BE2C (cell line): ENCODE results near the gene NAV3.
A peak's percentile ranks its signal among the peaks of the same experiment; 100 is the strongest.

Source experiments
- DNase-seq: peaks from one replicate; pipeline ENCODE4 v3.0.0-alpha.2; 2020
- H3K27me3 ChIP-seq: fragments of 250-450 bp; sonication (Bioruptor Pico); 2 replicates; pipeline ENCODE4 v1.5.1; 2020; ENCODE audit warnings: mild to moderate bottlenecking
- H3K36me3 ChIP-seq: fragments of 250-450 bp; sonication (Bioruptor Pico); 2 replicates; pipeline ENCODE4 v1.5.1; 2020; ENCODE audit warnings: mild to moderate bottlenecking
- H3K4me1 ChIP-seq: fragments of 250-450 bp; sonication (Bioruptor Pico); 2 replicates; pipeline ENCODE4 v1.5.1; 2020
- H3K4me3 ChIP-seq: 2 replicates; pipeline ENCODE4 v1.5.1; 2011; ENCODE audit warnings: low read depth, low read length
- H3K9me3 ChIP-seq: fragments of 250-450 bp; sonication (Bioruptor Pico); 2 replicates; pipeline ENCODE4 v1.5.1; 2020
- TF ChIP-seq, protein P1 (sequence below): IDR thresholded peaks from 2 replicates; pipeline ENCODE4 v1.5.1; 2012; ENCODE audit warnings: mild to moderate bottlenecking, low read depth, low read length

Gene NAV3

DNA sequence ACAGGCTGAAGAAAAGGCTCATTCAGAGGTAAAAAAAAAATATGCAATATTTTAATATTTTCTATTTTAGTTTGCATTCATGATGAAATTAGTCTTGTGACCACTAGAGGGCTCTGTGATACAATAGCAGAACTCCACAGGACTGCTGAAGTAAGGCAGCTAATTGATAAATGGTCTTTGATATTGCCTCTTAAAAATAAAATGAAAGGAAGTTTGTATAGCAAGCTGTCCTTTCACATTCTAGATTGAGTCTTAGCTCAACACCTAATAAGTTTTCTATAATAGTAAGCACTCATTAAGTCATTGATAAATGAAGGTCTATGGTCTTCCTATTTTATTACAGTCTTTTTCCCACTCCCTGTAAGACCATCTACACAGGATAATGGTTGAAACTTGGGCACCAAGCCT is 315.7 kb downstream of the NAV3 start:
- DNase-seq = no peak
- H3K4me3 ChIP-seq = no peak overlapping the region
- no peaks in the 10 kb centered on the region for H3K9me3 ChIP-seq
- peaks cover 55% of the 10 kb centered on the region for H3K27me3 ChIP-seq
- no peaks in the 10 kb centered on the region for H3K36me3 ChIP-seq
- TF ChIP-seq, protein P1, sequence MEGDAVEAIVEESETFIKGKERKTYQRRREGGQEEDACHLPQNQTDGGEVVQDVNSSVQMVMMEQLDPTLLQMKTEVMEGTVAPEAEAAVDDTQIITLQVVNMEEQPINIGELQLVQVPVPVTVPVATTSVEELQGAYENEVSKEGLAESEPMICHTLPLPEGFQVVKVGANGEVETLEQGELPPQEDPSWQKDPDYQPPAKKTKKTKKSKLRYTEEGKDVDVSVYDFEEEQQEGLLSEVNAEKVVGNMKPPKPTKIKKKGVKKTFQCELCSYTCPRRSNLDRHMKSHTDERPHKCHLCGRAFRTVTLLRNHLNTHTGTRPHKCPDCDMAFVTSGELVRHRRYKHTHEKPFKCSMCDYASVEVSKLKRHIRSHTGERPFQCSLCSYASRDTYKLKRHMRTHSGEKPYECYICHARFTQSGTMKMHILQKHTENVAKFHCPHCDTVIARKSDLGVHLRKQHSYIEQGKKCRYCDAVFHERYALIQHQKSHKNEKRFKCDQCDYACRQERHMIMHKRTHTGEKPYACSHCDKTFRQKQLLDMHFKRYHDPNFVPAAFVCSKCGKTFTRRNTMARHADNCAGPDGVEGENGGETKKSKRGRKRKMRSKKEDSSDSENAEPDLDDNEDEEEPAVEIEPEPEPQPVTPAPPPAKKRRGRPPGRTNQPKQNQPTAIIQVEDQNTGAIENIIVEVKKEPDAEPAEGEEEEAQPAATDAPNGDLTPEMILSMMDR = peak; percentile 77
- H3K4me1 ChIP-seq = no peaks in the 10 kb centered on the region

DNA sequence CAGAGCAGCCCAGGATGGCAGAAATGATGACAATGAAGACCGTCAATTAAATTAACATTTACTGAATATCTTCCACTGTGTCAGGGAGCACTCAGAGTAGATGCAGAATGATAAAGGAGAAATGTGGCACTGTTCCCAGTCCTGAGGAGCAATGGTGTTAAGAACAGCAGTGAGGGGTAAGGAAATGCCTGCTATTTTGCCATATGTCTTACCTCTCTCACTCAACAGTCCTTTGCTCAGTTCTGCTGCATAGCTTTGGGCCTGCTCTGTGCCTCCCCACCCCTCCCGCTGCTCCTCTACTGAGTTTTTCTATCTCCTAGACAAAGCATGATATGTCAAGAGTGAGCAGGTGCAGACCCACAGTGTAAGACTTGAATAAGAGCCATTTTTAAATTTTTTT is 318.8 kb downstream of the NAV3 start:
- H3K27me3 ChIP-seq = peaks cover 62% of the 10 kb centered on the region
- H3K9me3 ChIP-seq = no peaks in the 10 kb centered on the region
- H3K4me1 ChIP-seq = no peaks in the 10 kb centered on the region
- no peaks in the 10 kb centered on the region for H3K36me3 ChIP-seq
- H3K4me3 ChIP-seq = no peak overlapping the region
- no peak for DNase-seq
- TF ChIP-seq, protein P1 = no peak

DNA sequence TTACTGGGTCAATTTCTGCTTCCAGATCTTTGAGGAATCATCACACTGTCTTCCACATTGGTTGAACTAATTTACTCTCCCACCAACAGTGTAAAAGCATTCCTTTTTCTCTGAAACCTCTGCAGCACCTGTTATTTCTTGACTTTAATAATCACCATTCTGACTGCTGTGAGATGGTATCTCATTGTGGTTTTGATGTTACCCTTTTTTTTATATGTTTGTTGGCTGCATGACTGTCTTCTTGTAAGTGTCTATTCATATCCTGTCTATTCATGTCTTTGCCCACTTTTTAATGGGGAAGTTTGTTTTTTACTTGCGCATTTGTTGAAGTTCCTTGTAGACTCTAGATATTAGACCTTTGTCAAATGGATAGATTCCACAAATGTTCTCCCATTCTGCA is 324.9 kb downstream of the NAV3 start:
- H3K36me3 ChIP-seq = no peaks in the 10 kb centered on the region
- H3K4me3 ChIP-seq = no peak overlapping the region
- DNase-seq = no peak
- H3K4me1 ChIP-seq = no peaks in the 10 kb centered on the region
- no peaks in the 10 kb centered on the region for H3K9me3 ChIP-seq
- TF ChIP-seq, protein P1 = no peak
- peaks cover 61% of the 10 kb centered on the region for H3K27me3 ChIP-seq

DNA sequence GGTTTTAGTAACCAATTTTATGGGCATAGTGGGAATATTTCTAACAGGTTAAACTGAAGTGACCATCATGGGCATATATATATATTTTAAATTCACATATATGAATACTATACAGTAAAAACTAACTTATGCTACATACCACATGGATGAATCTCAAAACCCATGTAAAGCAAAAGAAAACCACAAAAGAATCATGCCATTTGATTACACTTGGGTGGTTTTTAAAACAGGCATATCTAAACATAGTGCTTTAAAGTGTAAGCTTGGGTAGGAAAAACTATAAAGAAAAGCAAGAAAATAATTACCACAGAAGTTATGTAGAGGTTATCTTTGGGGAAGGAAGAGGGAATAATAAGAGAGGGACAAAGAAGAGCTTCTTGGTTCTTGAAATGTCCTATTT is 326.1 kb downstream of the NAV3 start:
- no peak for DNase-seq
- H3K9me3 ChIP-seq = no peaks in the 10 kb centered on the region

DNA sequence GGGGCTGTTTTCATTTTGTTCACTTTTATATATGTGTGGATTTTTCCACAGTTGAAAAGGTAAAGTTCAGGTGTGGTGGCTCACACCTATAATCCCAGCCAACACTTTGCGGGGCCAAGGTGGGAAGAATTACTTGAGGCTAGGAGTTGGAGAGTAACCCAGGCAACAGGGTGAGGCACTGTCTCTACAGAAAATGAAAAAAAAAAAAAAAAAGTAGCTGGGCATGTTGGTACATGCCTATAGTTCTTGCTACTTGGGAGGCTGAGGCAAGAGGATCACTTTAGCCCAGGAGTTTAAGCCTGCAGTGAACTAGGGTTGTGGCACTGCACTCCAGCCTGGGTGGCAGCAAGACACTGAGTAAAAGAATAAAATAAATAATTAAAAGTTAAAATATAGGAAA is 326.5 kb downstream of the NAV3 start:
- TF ChIP-seq, protein P1 = no peak
- DNase-seq = no peak
- Histone ChIP-seq H3K4me1 (no peaks in the 10 kb centered on the region), H3K27me3 (peaks cover 57% of the 10 kb centered on the region), H3K4me3 (no peak overlapping the region), H3K9me3 (no peaks in the 10 kb centered on the region), H3K36me3 (no peaks in the 10 kb centered on the region)

More for the DNA sequence above, 326.1 kb downstream of the NAV3 start:
- peaks cover 58% of the 10 kb centered on the region for H3K27me3 ChIP-seq
- TF ChIP-seq, protein P1 = no peak
- no peaks in the 10 kb centered on the region for H3K4me1 ChIP-seq
- no peak overlapping the region for H3K4me3 ChIP-seq
- no peaks in the 10 kb centered on the region for H3K36me3 ChIP-seq

DNA sequence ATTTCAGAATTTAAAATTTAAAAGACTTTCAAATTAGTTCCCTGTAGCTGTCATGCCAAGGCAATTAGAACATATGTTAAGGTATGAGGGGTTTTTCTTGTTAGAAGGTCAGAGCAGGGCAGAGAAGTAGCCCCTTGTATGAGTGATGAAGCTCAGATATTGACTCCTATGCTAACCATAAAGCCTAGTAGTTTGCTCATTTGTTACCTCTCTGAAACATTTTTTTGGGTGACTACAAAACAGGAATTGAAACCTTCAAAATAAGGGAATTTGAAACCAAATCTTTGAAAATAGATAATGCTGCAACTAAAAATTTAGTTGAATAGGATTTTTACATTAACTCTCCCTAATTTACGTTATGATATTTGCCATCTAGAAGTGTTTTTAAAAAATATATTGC is 333.5 kb downstream of the NAV3 start:
- H3K4me1 ChIP-seq = no peaks in the 10 kb centered on the region
- no peak overlapping the region for H3K4me3 ChIP-seq
- no peaks in the 10 kb centered on the region for H3K9me3 ChIP-seq
- TF ChIP-seq, protein P1 = no peak
- H3K36me3 ChIP-seq = no peaks in the 10 kb centered on the region
- DNase-seq = no peak
- peaks cover 67% of the 10 kb centered on the region for H3K27me3 ChIP-seq
